Fibroblast of lung (primary cell): ENCODE results near the gene NATD1.

Experiments
- EZH2 ChIP-seq: IDR thresholded peaks from 2 replicates; pipeline ENCODE4 v1.5.1; 2012; ENCODE audit warnings: low read length, control low read depth, mild to moderate bottlenecking; ENCODE audit errors: missing control alignments
- TF ChIP-seq, protein P1 (sequence below), 2 donors: IDR thresholded peaks in 1 of 2; conservative IDR thresholded peaks in 1 of 2; 1 replicate in 1 of 2; 2 replicates in 1 of 2; pipeline ENCODE4 v1.5.1; 2011 to 2012; ENCODE audit warnings: low read length in 2 of 2, control low read depth in 1 of 2, inconsistent platforms in 1 of 2, low read depth in 1 of 2, mild to moderate bottlenecking in 1 of 2

DNA sequence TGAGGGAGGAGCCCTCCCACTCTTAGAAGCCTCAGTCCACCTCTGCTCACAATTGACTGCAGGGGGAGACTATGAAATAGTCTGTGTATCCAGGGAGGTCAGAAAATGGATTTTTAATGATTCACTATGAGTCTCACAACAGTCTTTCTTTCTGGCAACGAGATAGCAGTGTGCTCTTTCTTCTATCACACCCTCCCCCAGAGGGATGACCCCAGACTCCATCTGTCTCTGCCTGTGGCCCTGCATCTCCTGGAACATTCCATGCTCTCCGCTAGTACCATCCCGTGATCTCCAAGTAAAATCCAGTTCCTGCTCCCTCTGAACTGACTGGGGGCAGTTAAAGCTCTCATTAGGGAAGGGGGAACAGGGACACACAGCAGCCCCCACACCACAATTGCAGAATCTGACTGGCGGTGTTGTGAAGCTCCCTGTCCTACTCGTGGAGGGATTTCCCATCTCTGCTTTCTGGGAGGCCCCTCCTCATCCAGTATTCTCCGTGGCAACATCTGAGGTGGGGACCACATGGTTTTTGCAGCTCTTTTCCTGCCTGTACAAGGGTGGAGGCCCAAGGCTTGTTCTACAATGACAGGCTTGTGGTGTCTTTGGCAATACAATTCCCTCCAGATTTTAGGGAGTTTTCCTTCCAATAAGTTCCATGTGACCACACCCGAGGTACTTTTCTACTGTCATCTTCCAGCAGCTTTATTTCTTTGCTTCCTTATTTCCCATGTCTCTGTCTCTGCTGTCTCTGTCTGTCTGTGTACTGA, 19.4 kb downstream of the NATD1 start:
- TF ChIP-seq, protein P1, sequence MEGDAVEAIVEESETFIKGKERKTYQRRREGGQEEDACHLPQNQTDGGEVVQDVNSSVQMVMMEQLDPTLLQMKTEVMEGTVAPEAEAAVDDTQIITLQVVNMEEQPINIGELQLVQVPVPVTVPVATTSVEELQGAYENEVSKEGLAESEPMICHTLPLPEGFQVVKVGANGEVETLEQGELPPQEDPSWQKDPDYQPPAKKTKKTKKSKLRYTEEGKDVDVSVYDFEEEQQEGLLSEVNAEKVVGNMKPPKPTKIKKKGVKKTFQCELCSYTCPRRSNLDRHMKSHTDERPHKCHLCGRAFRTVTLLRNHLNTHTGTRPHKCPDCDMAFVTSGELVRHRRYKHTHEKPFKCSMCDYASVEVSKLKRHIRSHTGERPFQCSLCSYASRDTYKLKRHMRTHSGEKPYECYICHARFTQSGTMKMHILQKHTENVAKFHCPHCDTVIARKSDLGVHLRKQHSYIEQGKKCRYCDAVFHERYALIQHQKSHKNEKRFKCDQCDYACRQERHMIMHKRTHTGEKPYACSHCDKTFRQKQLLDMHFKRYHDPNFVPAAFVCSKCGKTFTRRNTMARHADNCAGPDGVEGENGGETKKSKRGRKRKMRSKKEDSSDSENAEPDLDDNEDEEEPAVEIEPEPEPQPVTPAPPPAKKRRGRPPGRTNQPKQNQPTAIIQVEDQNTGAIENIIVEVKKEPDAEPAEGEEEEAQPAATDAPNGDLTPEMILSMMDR (conservative IDR thresholded peaks at IDR 0.05 in 1 of 2, IDR thresholded peaks at IDR 0.05 in 1 of 2; ENCODE audit: low read depth in 1 of 2, low read length in 2 of 2) = no peak
- no peak for TF ChIP-seq EZH2
